DOHH2 (cell line): ENCODE measurements around the gene PARP14.

ENCODE experiments used
- H3F3A ChIP-seq: fragments of 200-600 bp; sonication (generic), shearing (Covaris generic); 2 replicates; pipeline ENCODE4 v1.6.0; 2016; ENCODE audit warnings: antibody characterized with exemption, mild to moderate bottlenecking; ENCODE audit not compliant: control insufficient read depth, insufficient read depth
- H3K27ac ChIP-seq: fragments of 200-600 bp; sonication (generic); 2 replicates; pipeline ENCODE4 v1.5.1; 2014; ENCODE audit warnings: low read depth, mild to moderate bottlenecking, low read length, moderate library complexity
- H3K27me3 ChIP-seq: fragments of 200-600 bp; sonication (generic); 2 replicates; pipeline ENCODE4 v1.6.1; 2014; ENCODE audit warnings: mild to moderate bottlenecking, low read length, mixed read lengths; ENCODE audit not compliant: control insufficient read depth
- H3K36me3 ChIP-seq: fragments of 200-600 bp; sonication (generic); 2 replicates; pipeline ENCODE4 v1.6.1; 2014; ENCODE audit warnings: mild to moderate bottlenecking, low read length, moderate library complexity, mixed read lengths; ENCODE audit not compliant: control insufficient read depth
- H3K4me1 ChIP-seq: fragments of 200-600 bp; sonication (generic); 2 replicates; pipeline ENCODE4 v1.6.1; 2014; ENCODE audit warnings: mild to moderate bottlenecking, low read length, mixed read lengths; ENCODE audit not compliant: control insufficient read depth
- H3K4me2 ChIP-seq: fragments of 200-600 bp; sonication (generic); 2 replicates; pipeline ENCODE4 v1.6.0; 2014; ENCODE audit warnings: mild to moderate bottlenecking, low read length, moderate library complexity
- H3K4me3 ChIP-seq: fragments of 200-600 bp; sonication (generic); 2 replicates; pipeline ENCODE4 v1.5.1; 2014; ENCODE audit warnings: mild to moderate bottlenecking, low read length, mixed read lengths
- H3K79me2 ChIP-seq: fragments of 200-600 bp; sonication (generic); 2 replicates; pipeline ENCODE4 v1.6.1; 2014; ENCODE audit warnings: mild to moderate bottlenecking, low read length, mixed read lengths; ENCODE audit not compliant: control insufficient read depth
- H3K9me2 ChIP-seq: fragments of 200-600 bp; sonication (generic); replicated peaks from 2 replicates; pipeline ENCODE4 v1.6.1; 2014; ENCODE audit warnings: mild to moderate bottlenecking, low read length, mixed read lengths; ENCODE audit not compliant: control insufficient read depth
- H3K9me3 ChIP-seq: fragments of 200-600 bp; sonication (generic); 2 replicates; pipeline ENCODE4 v1.6.1; 2014; ENCODE audit warnings: antibody characterized with exemption, low read length, mixed read lengths; ENCODE audit not compliant: control insufficient read depth, insufficient read depth
- H4K20me1 ChIP-seq: fragments of 200-600 bp; sonication (generic); 2 replicates; pipeline ENCODE4 v1.6.0; 2014; ENCODE audit warnings: low read depth, mild to moderate bottlenecking, antibody characterized with exemption, low read length, moderate library complexity; ENCODE audit not compliant: control insufficient read depth, insufficient read depth
- EZH2phosphoT487 ChIP-seq: fragments of 200-600 bp; sonication (generic); IDR thresholded peaks from 2 replicates; pipeline ENCODE4 v1.6.1; 2017; ENCODE audit warnings: borderline replicate concordance, mild to moderate bottlenecking, antibody characterized with exemption, low read length, moderate library complexity, mixed read lengths
- TF ChIP-seq, protein P1 (sequence below): fragments of 200-600 bp; sonication (generic); IDR thresholded peaks from one replicate; pipeline ENCODE4 v1.5.1; 2014; ENCODE audit warnings: antibody characterized with exemption, mild to moderate bottlenecking, low read depth, low read length; ENCODE audit not compliant: poor library complexity, severe bottlenecking

PARP14 gene

DNA sequence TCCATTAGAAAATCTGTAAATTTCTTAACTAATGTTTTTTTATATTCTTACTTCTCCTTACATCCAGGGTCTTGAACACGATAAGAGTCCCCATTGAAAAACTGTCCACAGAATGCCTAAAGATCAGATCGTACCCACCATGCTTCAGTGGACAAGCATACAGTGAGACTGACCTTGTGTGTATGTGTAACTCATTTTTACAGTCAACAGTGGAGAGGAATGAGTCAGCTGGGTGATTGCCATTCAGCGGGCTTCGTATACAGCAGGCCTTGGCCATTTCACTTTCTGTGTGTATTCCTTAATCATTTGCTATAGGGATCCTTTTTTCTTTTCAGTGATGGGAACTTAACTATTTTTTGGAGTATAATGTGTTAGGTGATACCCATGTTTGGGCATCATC lies 10.6 kb downstream of the PARP14 start:
- Histone ChIP-seq H4K20me1 (no peaks in the 10 kb centered on the region), H3K9me2 (no peaks in the 10 kb centered on the region), H3F3A (peaks cover 13% of the 10 kb centered on the region; the same call in 1 of the 2 replicates), H3K27ac (no peak overlapping the region), H3K4me2 (no peak overlapping the region), H3K27me3 (no peaks in the 10 kb centered on the region), H3K4me1 (peaks cover 45% of the 10 kb centered on the region), H3K4me3 (no peak overlapping the region), H3K36me3 (peaks cover 4% of the 10 kb centered on the region), H3K79me2 (no peaks in the 10 kb centered on the region), H3K9me3 (no peaks in the 10 kb centered on the region)
- TF ChIP-seq, protein P1, sequence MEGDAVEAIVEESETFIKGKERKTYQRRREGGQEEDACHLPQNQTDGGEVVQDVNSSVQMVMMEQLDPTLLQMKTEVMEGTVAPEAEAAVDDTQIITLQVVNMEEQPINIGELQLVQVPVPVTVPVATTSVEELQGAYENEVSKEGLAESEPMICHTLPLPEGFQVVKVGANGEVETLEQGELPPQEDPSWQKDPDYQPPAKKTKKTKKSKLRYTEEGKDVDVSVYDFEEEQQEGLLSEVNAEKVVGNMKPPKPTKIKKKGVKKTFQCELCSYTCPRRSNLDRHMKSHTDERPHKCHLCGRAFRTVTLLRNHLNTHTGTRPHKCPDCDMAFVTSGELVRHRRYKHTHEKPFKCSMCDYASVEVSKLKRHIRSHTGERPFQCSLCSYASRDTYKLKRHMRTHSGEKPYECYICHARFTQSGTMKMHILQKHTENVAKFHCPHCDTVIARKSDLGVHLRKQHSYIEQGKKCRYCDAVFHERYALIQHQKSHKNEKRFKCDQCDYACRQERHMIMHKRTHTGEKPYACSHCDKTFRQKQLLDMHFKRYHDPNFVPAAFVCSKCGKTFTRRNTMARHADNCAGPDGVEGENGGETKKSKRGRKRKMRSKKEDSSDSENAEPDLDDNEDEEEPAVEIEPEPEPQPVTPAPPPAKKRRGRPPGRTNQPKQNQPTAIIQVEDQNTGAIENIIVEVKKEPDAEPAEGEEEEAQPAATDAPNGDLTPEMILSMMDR = no peak
- no peak for TF ChIP-seq EZH2phosphoT487

DNA sequence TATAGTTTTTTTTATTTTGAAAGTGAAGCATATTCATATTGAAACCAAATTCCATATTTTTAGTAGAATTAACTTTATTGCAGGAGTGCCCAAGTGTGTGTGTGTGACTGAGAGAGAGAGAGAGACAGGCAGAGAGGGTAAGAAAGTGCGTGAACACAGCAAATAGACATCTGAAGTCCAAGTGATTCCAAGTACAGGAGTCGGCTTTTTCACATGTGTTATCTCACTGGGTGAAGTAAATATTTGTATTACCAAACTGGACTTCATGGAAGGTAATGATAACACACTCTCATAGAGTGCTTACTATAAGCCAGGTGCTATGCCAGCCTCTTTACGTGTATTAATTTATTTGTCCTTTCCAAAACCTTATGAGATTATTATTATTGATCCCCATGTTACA lies 12.0 kb downstream of the PARP14 start:
- TF ChIP-seq, protein P1 = no peak
- TF ChIP-seq EZH2phosphoT487 = no peak
- no peak overlapping the region for H3K27ac ChIP-seq
- no peak overlapping the region for H3K4me2 ChIP-seq
- peaks cover 60% of the 10 kb centered on the region for H3K4me1 ChIP-seq
- no peaks in the 10 kb centered on the region for H3K79me2 ChIP-seq
- H3K4me3 ChIP-seq = no peak overlapping the region
- H3K27me3 ChIP-seq = no peaks in the 10 kb centered on the region
- H3K36me3 ChIP-seq = peaks cover 13% of the 10 kb centered on the region
- H3K9me2 ChIP-seq = no peaks in the 10 kb centered on the region
- H3F3A ChIP-seq = peaks cover 13% of the 10 kb centered on the region; the same call in 1 of the 2 replicates
- no peaks in the 10 kb centered on the region for H3K9me3 ChIP-seq
- H4K20me1 ChIP-seq = no peaks in the 10 kb centered on the region

DNA sequence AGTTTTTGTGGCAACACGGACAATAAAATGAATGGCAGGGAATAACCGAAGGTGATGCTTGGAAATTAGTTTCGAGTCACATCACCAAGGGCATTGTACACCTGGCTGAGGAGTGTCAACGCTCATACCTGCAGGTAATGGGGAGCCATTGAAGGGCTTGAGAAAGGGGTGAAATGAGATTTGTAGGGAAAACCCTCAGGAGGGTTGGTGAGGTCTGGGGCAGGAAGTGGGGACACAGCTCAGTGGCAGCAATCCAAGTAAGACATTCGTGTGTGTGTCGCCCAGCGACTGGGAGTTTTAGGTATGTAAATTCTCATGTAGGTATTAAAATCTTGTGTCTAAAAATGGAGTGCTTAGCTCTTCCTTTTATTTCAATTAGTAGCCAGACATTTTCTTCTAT lies 14.3 kb downstream of the PARP14 start:
- Histone ChIP-seq H3K79me2 (no peaks in the 10 kb centered on the region), H3K9me3 (no peaks in the 10 kb centered on the region), H3K4me2 (peak overlapping the region; percentile 77), H3F3A (peaks cover 13% of the 10 kb centered on the region; the same call in 1 of the 2 replicates), H3K4me1 (peaks cover 83% of the 10 kb centered on the region), H3K9me2 (no peaks in the 10 kb centered on the region), H3K27ac (peak overlapping the region; percentile 74), H4K20me1 (no peaks in the 10 kb centered on the region), H3K27me3 (no peaks in the 10 kb centered on the region), H3K4me3 (peak overlapping the region; percentile 61), H3K36me3 (peaks cover 20% of the 10 kb centered on the region)
- TF ChIP-seq, protein P1 = no peak
- no peak for TF ChIP-seq EZH2phosphoT487
